Heart left ventricle (tissue), 16 donors: ENCODE measurements around the gene SAMD4B. TPM values are rescaled to one million over a fixed set of nuclear protein-coding genes. Genes with fewer than 3 reads are reported as not detected.
A peak's percentile ranks its signal among the peaks of the same experiment; 100 is the strongest.

Experiments
- ATAC-seq, 4 donors: fragments of 200-7000 bp; cut with Tn5 transposase; one replicate each; pipeline ENCODE4 v1.9.1; 2020 to 2022; ENCODE audit warnings: moderate library complexity in 4 of 4, mild to moderate bottlenecking in 3 of 4, moderate number of reproducible peaks in 1 of 4
- DNase-seq, 5 donors: peaks; one replicate each; pipeline ENCODE4 v3.0.0-alpha.2; 2020
- H3K27ac ChIP-seq, 12 donors: fragments of 200-600 bp; sonication (generic) in 4 of 12; one replicate each; pipeline versions ENCODE4 v1.5.0 to v1.8.0; 2016 to 2022; ENCODE audit warnings: mild to moderate bottlenecking in 2 of 12
- H3K27me3 ChIP-seq, 9 donors: fragments of 200-600 bp; sonication (generic) in 2 of 9; one replicate each; pipeline versions ENCODE4 v1.5.1 to v1.8.0; 2016 to 2022; ENCODE audit warnings: mild to moderate bottlenecking in 3 of 9
- H3K36me3 ChIP-seq, 9 donors: fragments of 200-600 bp; sonication (generic) in 2 of 9; one replicate each; pipeline versions ENCODE4 v1.5.0 to v1.8.0; 2018 to 2022; ENCODE audit warnings: mild to moderate bottlenecking in 2 of 9
- H3K4me1 ChIP-seq, 12 donors: fragments of 200-600 bp; sonication (generic) in 4 of 12; one replicate each; pipeline versions ENCODE4 v1.5.0 to v1.8.0; 2016 to 2022; ENCODE audit warnings: mild to moderate bottlenecking in 3 of 12
- H3K4me3 ChIP-seq, 12 donors: fragments of 200-600 bp; sonication (generic) in 4 of 12; one replicate each; pipeline versions ENCODE4 v1.5.0 to v1.8.0; 2017 to 2022; ENCODE audit warnings: mild to moderate bottlenecking in 9 of 12, moderate library complexity in 4 of 12
- H3K9me3 ChIP-seq, 12 donors: fragments of 200-600 bp; sonication (generic) in 4 of 12; one replicate each; pipeline versions ENCODE4 v1.5.0 to v1.8.0; 2016 to 2022; ENCODE audit warnings: mild to moderate bottlenecking in 1 of 12
- POLR2A ChIP-seq, 2 donors: fragments of 450-650 bp; IDR thresholded peaks; one replicate each; pipeline ENCODE4 v1.6.1; 2017; ENCODE audit warnings: antibody characterized with exemption in 2 of 2, mild to moderate bottlenecking in 2 of 2, moderate library complexity in 2 of 2
- WGBS, 4 donors: extraction: QIAGEN DNeasy Blood & Tissue Kit in 2 of 4; methylation state at CpG; one replicate each; pipeline versions ENCODE4 v1.1.5 to v1.1.7; 2013 to 2018; 5-methylcytosine and 5-hydroxymethylcytosine counted together
- intact Hi-C, 10 donors: fragments of 100-400 bp; cut with DNase I; formaldehyde crosslinking; loops; one replicate each; pipeline versions ENCODE4 v1.11.1 to v1.14.2; 2022
- polyA plus RNA-seq, 2 donors: library from polyadenylated mRNA; stranded (reverse); fragments of 200-250 nt; gene quantifications; one replicate each; pipeline ENCODE4 v1.2.3, GENCODE V29; 2013
- total RNA-seq, 9 donors: library from RNA; depleted of rRNA in 2 of 9; stranded (reverse); fragments of >200 nt in 2 of 9; fragmentation: NEBNext Ultra II Directional in 3 of 9; extraction: Animal tissue kit (Norgen Biotek cat#: 25700) in 3 of 9; gene quantifications; one replicate each; pipeline versions ENCODE4 v1.1.0 to v1.2.4, GENCODE V29; 2016 to 2023
- TF ChIP-seq, protein P1 (sequence below), 12 donors: fragments of 200-600 bp; sonication (generic) in 4 of 12; IDR thresholded peaks; one replicate each; pipeline versions ENCODE4 v1.5.0 to v1.8.0; 2018 to 2022; ENCODE audit warnings: antibody characterized with exemption in 12 of 12, mild to moderate bottlenecking in 5 of 12
- donor health status: ischemic (EF 13 %, LVEDD 7.1; RV severe dilation, severe dysfunction).
- donor health status: healthy with polysubstance abuse.
- donor health status: DM: no; HTN: yes; CAD: no.
- donor health status: DM: no; HTN: no; CAD: no.
- donor health status: ischemic (EF 25% LVEDD 6.9; RV normal size, moderate dysfunction).
- donor health status: ischemic (EF 25% LVEDD 5.7; RV mildly dilated, moderate dysfunction).
- donor health status: healthy.
- donor health status: DM: yes; HTN: yes; CAD: no.
- donor health status: ischemic (EF 35%, LVEDD 5.7; RV mildly dilated, moderate dysfunction).
- donor health status: nonischemic (EF 11% LVEDD 7.7; RV severe dilation, severe dysfunction).
- donor health status: DM: yes; HTN: yes; CAD: no.
- donor health status: PGD.
- donor health status: ischemic (EF 29% LVEDD 5.4; RV normal size, mild dysfunction).
- donor health status: nonischemic (EF 23%, LVEDD 6.1; RV moderate dilation, normal function).

The SAMD4B gene
- total and polyA plus RNA-seq, 11 donors, result 34.9 to 101 (median 54.4) TPM

DNA sequence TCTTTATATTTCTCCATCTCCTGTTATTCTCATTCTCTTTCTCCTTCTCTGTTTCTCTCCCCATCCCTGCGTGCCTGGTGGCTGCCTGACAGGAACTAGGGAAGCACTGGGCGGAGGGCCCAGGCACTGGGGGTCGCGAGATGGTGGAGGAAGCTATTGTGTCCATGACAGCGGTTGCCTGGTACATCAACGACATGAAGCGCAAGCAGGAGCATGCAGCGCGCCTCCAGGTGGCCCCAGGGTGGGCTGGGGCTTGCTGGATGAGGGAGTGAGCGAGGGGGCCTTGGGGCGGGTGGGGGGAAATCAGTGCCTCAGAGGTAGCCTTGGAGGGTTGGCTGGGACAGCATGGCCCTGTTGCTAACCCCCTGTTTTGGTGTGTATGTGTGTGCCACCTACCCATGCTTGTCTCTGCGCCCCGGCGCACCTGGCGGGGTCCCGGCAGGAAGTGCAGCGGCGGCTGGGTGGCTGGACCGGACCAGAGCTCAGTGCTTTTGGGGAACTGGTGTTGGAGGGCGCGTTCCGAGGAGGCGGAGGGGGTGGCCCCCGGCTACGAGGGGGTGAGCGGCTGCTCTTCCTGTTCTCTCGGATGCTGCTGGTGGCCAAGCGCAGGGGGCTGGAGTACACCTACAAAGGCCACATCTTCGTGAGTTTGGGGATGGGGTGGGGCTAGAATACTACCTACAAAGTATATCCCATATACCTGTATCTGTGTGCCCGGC, 75.4 kb downstream of the SAMD4B start:
- Histone ChIP-seq H3K4me3 (no peak overlapping the region), H3K27me3 (no peaks in the 10 kb centered on the region), H3K4me1 (peaks cover 0 to 39% (median 17%) of the 10 kb centered on the region in 12 donors), H3K36me3 (peaks cover 0 to 69% (median 59%) of the 10 kb centered on the region in 9 donors), H3K9me3 (no peaks in the 10 kb centered on the region), H3K27ac (peak overlapping the region in 1 of 12 donors; percentile 14)
- DNase-seq, result no peak
- TF ChIP-seq, protein P1, sequence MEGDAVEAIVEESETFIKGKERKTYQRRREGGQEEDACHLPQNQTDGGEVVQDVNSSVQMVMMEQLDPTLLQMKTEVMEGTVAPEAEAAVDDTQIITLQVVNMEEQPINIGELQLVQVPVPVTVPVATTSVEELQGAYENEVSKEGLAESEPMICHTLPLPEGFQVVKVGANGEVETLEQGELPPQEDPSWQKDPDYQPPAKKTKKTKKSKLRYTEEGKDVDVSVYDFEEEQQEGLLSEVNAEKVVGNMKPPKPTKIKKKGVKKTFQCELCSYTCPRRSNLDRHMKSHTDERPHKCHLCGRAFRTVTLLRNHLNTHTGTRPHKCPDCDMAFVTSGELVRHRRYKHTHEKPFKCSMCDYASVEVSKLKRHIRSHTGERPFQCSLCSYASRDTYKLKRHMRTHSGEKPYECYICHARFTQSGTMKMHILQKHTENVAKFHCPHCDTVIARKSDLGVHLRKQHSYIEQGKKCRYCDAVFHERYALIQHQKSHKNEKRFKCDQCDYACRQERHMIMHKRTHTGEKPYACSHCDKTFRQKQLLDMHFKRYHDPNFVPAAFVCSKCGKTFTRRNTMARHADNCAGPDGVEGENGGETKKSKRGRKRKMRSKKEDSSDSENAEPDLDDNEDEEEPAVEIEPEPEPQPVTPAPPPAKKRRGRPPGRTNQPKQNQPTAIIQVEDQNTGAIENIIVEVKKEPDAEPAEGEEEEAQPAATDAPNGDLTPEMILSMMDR (IDR thresholded peaks at IDR 0.05), result no peak
- TF ChIP-seq POLR2A (IDR thresholded peaks at IDR 0.05), result no peak
- intact Hi-C loops, result loop anchor here in 3 of 10 donors (10.0 kb wide), 2 partner anchors 117 to 293 kb away; partner anchors contain the start of genes PAK4 (in 2 of the 3) and EID2B (in 1 of the 3)
- 85 to 88% (median 86%) methylated on average over 17 to 30 of the region's 30 CpGs for WGBS, 4 donors
- no peak for ATAC-seq

DNA sequence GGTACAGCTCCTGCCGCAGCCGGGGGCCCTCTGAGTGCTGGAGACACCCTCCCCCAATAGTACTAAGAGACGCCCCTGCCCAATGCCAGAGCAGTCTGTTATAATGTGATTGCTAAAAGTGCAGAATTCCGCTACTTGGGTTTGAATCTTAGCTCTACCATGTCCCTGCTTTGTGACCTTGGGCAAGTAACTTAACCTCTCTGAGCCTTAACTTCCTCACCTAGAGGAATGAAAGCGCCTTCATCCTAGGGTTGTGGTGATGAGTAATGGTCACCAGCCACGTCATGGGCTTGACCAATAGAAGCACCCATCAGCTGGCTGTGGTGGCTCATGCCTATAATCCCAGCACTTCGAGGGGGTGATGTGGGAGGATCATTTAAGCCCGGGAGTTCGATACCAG, 76.8 kb downstream of the SAMD4B start:
- ATAC-seq (no peak), DNase-seq (no peak)
- no peak overlapping the region for H3K4me3 ChIP-seq
- H3K27ac ChIP-seq, result peak overlapping the region in 1 of 12 donors; percentile 3
- peaks cover 0 to 82% (median 66%) of the 10 kb centered on the region in 9 donors for H3K36me3 ChIP-seq
- no peaks in the 10 kb centered on the region for H3K9me3 ChIP-seq
- intact Hi-C loops, result loop anchor here in 3 of 10 donors (10.0 kb wide), 2 partner anchors 116 to 294 kb away; partner anchors contain the start of genes PAK4 (in 2 of the 3) and EID2B (in 1 of the 3)
- H3K27me3 ChIP-seq, result no peaks in the 10 kb centered on the region
- TF ChIP-seq POLR2A (IDR thresholded peaks at IDR 0.05), result no peak
- TF ChIP-seq, protein P1 (IDR thresholded peaks at IDR 0.05), result no peak
- 82 to 96% (median 90%) methylated on average over 9 of the region's 9 CpGs for WGBS, 4 donors
- H3K4me1 ChIP-seq, result peaks cover 0 to 31% (median 16%) of the 10 kb centered on the region in 12 donors

DNA sequence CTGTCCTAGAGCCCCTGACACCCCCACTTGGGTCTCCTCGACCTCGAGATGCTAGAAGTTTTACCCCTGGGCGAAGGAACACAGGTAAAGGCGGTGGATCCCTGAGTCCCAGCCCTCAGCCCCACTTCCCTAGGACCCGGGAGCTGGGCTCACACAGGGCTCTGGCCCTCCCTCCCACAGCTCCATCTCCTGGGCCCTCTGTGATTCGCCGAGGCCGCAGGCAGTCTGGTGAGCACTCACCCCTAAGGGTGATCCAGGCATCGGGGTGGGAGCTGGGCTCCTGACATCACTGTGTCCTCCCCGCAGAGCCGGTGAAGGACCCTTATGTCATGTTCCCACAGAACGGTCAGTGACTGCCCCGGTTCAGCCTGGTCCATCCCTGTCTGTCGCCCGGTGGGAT, 78.5 kb downstream of the SAMD4B start:
- intact Hi-C loops, result no loop called here
- WGBS, 4 donors, result 91 to 95% (median 92%) methylated on average over 9 to 15 of the region's 15 CpGs
- H3K9me3 ChIP-seq, result no peaks in the 10 kb centered on the region
- no peak overlapping the region for H3K27ac ChIP-seq
- TF ChIP-seq POLR2A (IDR thresholded peaks at IDR 0.05), result no peak
- TF ChIP-seq, protein P1 (IDR thresholded peaks at IDR 0.05), result no peak
- DNase-seq, result no peak
- ATAC-seq, result no peak
- peaks cover 0 to 16% (median 2%) of the 10 kb centered on the region in 12 donors for H3K4me1 ChIP-seq
- H3K4me3 ChIP-seq, result no peak overlapping the region
- peaks cover 0 to 90% (median 68%) of the 10 kb centered on the region in 9 donors for H3K36me3 ChIP-seq
- no peaks in the 10 kb centered on the region for H3K27me3 ChIP-seq

DNA sequence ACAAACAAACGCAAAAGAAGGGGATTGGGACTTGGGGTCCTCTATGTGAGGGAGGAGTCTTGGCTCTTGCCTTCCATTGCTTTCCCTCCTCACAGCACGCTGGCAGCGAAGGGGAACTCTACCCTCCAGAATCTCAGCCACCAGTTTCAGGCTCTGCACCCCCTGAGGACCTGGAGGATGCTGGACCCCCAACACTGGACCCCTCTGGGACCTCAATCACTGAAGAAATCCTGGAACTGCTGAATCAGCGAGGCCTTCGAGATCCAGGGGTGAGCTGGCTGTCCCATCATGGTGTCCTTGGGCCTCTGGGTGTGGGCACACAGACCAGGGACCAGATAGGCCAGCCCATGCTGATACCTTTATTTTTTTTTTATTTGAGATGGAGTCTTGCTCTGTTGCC, 79.8 kb downstream of the SAMD4B start:
- Histone ChIP-seq H3K27ac (no peak overlapping the region), H3K27me3 (no peaks in the 10 kb centered on the region), H3K4me3 (no peak overlapping the region), H3K9me3 (no peaks in the 10 kb centered on the region), H3K4me1 (peaks cover 0 to 4% (median 0%) of the 10 kb centered on the region in 12 donors), H3K36me3 (peaks cover 0 to 79% (median 58%) of the 10 kb centered on the region in 9 donors)
- ATAC-seq (no peak), DNase-seq (no peak)
- intact Hi-C loops, result no loop called here
- WGBS, 4 donors, result 87 to 93% (median 92%) methylated on average over 4 to 5 of the region's 5 CpGs
- no peak for TF ChIP-seq POLR2A (IDR thresholded peaks at IDR 0.05)
- TF ChIP-seq, protein P1 (IDR thresholded peaks at IDR 0.05), result no peak
